ENCODE results near the gene GOLGA8J.
"Not testable (repeated sequence)": the region's sequence is repeated elsewhere in the genome, so short reads cannot be mapped to it uniquely, and the experiment has no call there.

Gene GOLGA8J

GRCh38 chr15:30080816-30081215, 1.9 kb upstream of the GOLGA8J start:
- not testable (repeated sequence) for DNase-seq (ENCODE audit: low read depth in 2 of 2)

GRCh38 chr15:30097827-30098226, 15.1 kb downstream of the GOLGA8J start:
- DNase-seq (ENCODE audit: low read depth in 2 of 2), result not testable (repeated sequence)

- not testable (repeated sequence) for DNase-seq (ENCODE audit: low read depth in 2 of 2)
Observed at GRCh38 chr15:30102890-30103289, 20.1 kb downstream of the GOLGA8J start.

- not testable (repeated sequence) for DNase-seq (ENCODE audit: low read depth in 2 of 2)
Observed at GRCh38 chr15:30103941-30104507, 21.3 kb downstream of the GOLGA8J start.

- DNase-seq (ENCODE audit: low read depth in 2 of 2), result not testable (repeated sequence)
Observed at GRCh38 chr15:30110591-30110990, 27.8 kb downstream of the GOLGA8J start.

- DNase-seq (ENCODE audit: low read depth in 2 of 2), result not testable (repeated sequence)
Observed at GRCh38 chr15:30130066-30130465, 47.3 kb downstream of the GOLGA8J start.

GRCh38 chr15:30134751-30135150, 52.0 kb downstream of the GOLGA8J start, which contains the start of gene GOLGA8T:
Gene GOLGA8T, plus strand, starts transcription at chr15:30135051. Its CDS starts 98 bp downstream, at chr15:30135149.
- not testable (repeated sequence) for DNase-seq (ENCODE audit: low read depth in 2 of 2)
